ENCODE results near the gene DCP2. TPM values are rescaled to one million over a fixed set of nuclear protein-coding genes. Genes with fewer than 3 reads are reported as not detected.

The DCP2 gene
- total RNA-seq, 1 donor from 2014 or later: 67.2 TPM

DNA sequence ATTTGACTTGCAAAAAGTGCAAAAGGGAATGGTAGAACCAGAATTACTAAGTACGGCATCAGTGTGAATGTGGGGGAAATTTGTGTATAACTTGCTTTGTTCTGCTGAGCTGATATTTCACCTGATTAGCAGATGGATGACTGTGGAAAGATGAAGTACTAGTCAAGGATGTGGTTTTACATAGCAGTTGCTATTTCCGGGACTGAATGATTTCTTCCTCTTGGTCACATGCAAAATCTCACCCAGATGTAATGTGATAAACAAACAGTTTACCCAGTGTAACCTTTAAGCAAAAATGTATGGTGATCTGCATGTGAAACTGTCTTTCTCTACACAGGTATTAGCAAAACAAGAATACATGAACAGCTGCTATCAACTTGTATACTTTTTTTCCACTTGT is 46.1 kb downstream of the DCP2 start:
- peak; percentile 64 for DNase-seq

DNA sequence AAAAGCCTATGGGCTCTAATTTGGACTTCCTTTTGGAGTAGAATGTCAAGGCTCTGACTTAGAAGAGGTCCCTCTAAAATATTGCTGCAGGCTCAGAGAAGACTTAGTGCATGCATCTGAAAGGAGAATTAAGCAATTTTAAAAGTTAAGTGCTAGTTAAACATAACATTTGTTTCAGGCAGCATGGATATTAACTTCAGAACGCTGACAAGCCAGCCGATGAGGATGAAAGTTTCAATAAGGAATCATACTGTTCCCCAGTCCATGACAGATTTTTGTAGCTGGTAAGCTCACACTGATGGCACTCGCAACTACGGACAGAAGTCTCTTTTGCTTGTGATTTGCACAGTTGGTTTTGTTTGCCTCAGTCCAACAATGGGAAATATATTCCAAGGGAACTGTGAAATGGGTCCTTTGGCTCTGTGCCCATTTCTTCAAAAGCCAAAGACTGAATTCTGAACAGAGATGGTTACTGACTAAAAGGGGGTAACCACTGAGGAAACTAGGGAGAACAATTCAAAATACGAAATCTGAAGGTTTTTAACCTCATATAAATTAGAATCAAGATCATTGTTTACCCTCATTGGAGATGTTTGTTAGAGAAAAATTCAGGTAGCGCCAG is 47.6 kb downstream of the DCP2 start:
- no peak for DNase-seq

DNA sequence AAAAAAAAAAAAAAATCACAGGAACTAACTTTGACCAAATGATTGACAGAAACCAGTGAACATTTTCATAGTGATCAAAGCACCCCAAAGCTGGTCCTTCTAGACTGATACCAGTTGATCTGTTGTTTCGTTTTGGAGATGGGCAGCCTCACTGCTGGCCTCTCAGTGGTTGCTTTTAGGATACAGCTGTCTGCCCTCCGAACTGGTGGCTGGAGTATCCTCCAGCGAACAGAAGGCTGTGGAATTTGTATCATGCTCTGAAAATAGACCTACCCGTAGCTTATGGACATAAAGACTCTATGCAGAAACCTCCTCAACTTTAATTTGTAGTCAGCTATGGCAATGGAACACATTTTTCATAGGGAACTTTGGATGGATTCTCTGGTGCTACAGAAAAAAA is 49.0 kb downstream of the DCP2 start:
- DNase-seq: no peak

DNA sequence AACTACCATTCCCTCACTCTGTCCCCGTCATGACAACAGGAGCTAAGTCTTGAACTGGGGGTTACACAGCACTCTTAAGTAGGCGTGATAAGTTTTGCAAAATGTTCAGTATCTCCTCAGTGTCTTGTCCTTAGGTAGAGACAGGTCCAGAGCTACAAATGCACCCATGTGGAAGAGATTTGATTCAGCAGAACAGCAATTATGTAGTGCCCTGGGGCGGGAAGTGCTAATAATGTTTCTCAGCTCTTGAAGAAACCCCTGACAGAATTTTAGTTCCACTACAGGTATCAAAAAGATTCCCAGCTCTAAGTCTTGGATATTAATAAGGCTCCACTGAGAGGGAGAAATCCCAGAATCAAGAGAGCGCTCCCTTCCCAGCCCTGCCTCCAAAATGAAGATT is 49.6 kb downstream of the DCP2 start:
- no peak for DNase-seq

DNA sequence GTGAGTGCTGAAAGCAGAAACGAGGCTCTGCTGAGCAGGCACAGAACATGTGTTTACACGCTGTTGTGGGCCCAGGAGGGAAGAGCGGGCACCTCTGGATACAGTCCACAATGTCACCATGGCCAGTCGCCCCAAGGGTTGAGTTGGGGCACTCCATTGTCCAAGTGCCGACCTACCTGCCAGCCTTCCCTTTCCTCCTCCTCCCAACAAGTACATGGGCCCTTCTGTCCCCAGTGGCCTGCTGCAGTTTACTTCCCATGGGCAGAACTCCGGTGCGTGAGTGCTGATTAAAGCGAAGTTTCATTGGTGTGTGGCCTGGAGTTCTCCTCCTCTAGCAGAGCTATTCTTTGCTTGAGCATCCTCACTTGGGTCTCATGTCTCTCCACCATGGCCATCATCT is 50.4 kb downstream of the DCP2 start:
- DNase-seq: no peak

DNA sequence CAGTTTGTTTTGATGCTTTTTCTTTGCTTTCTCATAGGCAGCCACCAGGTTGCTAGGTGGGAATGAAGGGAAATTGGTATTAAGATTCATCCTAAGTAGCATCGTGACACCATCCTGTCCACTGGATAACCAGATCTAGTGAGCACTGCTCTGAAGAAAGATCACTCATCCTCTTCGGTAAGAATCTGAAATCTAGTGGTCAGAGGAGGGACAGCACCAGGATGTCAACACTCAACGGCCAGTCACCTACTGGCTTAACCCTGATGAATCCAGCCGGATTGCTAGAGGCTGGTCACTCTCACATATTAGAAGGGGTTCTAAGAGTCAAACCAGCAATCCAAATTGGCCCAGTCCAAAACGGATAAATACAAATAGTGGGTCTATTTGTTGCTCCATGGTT is 50.8 kb downstream of the DCP2 start:
- DNase-seq: no peak

DNA sequence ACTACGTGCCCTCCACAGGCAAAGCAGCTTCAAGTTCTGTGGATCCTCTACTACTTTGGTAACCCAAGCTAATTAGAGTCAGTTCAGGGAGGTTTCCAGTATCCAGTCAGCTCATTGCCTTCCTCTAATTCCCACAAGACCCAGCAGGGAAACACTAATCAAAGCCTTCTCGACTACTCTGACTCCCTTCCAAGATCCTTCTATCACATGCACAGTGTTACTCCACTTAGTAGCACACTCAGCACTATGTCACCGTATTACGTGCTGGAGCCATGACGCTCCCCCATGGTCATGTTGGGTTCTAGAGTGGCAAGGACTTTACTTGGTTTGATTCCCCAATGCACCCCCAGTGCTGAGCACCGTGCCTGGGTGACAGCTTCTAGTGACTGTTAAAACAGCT is 53.0 kb downstream of the DCP2 start:
- DNase-seq: no peak

DNA sequence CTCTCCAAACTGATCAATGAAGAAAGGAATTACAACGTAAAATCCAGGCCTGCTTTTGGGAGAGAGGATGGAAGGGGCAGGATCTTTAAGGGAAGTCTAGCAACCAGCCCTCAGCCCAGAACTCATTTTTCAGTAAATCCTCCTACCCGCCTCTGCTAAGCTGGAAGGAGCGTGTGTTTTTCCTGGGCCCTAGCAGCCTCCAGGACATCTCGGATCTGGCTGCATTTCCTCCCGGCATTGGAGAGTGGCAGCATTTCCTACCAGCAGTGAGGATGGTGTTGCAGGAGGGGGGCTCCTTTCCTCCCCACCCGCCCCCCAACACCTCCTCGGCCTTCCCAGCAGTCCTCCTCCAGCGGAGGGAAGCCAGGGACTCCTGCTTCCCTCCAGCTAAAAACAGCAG is 54.5 kb downstream of the DCP2 start:
- DNase-seq: no peak

DNA sequence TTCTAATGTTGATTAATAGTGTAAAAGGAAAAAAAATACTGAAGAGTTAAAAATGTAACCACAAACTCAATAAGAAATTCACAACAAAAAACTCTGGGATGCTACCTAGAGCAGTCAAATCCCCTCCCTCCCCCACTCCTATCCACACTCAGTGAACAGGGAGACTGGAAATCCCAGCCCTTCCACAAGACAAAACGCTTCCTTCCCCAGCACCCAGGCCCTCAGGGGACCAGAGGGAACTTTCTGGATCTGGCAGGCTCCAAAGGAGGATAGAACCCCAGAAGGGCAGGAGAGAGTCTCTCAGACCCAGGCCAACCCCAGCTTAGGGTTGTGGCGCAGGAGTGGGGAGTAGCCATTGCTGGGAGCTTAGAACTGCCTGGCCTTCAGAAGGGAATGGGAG is 55.0 kb downstream of the DCP2 start:
- no peak for DNase-seq

DNA sequence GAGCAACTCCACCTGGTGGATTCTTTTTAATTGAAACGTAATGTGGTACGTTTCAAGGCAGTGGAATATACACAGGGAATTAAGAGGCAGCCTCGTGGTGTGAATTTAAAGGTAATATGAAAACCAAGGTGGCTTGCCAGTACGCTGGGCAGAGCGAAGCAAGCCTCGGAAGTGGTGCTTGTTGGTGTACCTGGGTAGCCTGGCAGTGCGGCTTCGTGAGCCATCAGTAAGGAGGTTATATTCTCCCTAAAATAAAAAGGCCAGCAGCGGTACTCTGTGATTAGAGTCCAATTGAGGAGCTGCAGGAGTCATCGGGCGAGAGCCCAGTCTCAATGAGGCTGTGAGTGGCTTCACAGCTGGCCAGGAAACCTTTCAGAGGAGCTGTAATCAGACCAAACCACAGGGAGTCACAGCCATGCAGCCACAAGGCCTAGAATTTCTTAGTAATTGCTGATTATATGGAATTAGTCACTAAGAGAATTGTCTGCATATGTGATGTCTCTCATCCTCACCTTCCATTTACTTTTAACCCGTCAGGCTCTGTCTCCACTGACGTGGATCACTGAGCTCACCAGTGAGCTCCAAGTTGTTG is 57.7 kb downstream of the DCP2 start:
- DNase-seq: no peak

DNA sequence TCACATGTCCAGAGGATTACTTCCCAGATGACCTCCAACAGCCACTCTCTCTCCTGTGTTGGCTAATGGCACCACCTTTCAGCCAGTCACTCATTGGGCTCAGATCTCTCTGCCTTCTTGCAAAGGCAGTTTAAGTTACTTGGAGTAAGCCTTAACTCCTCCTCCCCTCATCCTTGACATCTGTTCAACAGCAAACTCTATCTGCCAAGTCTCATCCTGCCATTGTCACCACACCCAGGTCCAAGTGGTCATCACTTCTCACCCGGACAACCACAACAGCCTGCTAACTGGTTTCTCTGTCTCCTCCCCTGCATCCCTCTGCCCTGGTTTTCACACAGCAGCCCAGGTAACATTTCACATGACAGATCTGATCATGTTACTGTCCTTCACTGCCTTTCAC is 58.5 kb downstream of the DCP2 start:
- DNase-seq: no peak

DNA sequence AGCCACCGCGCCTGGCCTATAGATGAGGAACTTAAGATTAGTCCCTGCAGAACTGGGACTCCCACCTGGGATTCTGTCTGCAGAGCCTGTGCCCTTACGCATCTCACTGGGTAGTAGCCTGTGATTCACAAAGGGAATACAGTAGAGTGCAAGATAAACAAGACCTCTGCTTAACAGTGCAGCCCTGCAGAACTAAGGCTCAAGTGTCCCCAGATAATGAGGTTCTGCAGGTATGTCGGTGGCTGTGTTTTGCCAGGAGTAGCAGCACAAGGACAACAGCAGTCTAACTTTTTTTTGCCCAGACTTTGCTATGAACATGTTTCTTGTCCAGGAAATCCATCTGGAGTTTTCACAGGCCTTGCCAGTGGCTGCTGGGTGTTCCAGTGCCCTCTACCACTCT is 59.7 kb downstream of the DCP2 start:
- DNase-seq: no peak

DNA sequence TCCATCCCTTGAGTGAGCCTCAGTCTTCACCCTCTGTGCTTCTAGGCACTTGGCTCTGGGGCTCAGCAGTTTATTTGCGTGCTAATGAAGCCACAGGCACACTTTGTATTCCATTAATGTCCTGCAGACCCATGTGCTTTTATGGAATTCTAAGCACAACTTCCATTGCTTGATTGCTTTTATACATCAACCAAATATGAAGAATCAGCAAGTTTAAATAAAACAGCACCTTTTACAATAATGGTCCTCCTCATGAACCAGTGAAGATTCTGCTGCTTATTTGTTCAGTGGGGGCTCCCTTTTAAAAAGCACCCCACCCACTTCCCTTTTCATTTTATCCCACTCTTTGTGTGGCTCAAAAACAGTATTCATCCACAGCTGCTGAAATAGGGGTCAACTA is 60.2 kb downstream of the DCP2 start:
- no peak for DNase-seq

DNA sequence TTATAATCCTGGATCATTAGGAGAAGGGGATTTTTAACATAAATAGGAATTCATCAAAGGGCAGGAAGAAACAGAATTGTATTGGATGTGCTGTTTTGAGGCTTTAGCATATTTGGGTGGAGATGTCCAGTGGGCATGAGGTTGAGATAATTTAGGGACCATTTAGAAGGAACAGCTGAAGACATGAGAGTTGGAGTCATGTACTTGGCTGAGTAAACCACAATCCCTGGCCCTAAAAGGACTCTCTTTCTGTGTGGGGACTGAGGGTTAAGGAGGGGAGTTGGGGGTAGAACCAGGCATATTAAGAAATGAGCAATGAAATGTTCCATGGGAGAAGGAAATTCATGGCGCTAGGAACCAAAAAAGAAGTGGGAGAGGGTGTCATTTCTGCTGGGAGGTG is 61.5 kb downstream of the DCP2 start:
- no peak for DNase-seq

DNA sequence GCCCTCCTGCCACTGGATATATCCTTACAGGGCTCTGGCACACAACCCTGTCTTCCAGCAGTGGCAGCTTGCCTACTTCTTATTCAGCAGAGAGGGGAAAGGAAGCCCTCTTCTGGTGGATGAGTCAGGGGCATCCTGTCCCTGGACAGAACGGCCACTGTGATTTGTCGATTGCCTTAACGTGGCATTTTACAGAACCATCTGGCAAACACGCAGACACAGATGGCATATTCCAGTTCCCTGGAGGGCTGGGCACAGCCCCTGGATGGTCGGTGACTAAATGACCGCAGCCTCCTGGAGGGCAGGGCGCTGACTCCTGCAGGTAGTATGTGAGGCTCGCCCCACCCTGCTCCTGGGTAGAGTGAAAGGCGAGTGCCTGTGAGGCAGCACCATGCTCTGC is 62.1 kb downstream of the DCP2 start:
- DNase-seq: peak; percentile 76

DNA sequence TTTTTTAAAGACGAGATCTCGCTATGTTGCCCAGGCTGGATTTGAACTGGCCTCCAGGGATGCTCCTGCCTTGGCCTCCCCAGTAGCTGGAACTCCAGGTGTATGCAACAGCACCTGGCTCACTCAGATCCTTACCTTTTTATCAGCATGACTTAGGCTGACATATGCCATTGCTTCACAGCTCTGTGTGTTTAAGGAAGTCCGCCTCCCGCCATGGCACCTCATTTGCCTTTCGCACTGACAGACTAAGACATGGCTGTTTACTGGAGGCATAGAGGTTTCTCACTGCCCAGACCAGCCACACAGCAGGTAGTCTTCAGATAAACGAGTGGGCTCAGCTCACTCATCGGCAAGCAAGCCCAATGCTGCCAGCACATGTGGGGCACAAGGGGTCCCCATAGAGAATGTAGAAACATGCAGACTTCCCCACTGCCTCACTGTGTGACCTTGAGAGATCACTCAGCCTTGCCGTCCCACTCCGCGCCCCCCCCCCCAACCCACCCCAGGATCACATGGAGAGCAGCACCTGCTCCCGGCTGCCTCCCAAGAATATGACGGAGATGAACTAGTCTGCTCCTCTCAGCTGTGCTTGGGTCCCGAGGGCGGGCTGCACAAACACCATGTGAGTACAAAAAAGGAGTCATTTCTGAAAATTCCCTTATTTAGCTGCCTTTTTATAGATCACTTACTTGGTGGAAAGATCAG is 62.8 kb downstream of the DCP2 start:
- DNase-seq: no peak

DNA sequence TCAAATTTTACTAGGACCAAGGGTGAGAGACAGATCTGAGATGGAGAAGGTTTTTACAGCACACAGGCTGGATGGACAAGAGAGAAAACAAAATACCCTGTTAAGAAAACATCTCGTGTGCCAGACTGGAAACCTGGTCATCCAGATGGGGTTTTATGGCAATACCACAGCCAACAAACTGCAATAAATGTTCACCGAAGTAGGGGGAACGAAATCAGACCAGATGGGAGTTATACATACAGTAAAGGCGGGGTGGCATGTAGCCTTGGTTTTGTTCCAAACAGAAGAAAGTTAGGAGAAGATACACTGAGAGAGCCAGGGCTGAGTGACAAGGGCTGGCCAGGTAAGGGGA is 63.3 kb downstream of the DCP2 start:
- no peak for DNase-seq

DNA sequence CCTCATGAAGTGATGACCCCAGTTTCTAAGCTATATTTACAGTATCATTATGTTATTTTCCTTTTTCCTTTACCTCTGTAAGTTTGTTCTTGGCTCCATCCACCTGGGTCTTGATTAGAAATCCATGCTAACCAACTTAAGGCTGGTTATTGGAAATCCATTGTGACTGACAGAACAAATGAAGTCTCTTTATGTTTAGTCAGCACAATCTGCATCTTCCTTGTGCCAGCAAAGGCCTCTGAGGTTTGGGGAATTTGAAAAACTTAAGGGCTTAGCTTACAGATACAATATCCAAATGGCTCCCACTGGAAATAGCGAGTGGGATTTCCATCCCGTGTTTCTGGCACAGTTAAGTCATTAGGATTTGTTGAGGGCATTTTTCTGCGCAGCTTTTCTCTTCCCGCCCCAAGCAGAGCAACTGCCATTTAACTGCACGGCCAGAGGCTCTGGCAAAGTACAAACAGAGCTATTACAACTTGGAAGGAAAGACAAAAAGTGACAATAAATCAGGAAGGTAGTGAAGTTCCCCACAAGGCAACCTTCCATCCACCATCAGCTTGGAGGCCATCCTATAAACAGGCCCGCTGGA is 64.2 kb downstream of the DCP2 start:
- no peak for DNase-seq

DNA sequence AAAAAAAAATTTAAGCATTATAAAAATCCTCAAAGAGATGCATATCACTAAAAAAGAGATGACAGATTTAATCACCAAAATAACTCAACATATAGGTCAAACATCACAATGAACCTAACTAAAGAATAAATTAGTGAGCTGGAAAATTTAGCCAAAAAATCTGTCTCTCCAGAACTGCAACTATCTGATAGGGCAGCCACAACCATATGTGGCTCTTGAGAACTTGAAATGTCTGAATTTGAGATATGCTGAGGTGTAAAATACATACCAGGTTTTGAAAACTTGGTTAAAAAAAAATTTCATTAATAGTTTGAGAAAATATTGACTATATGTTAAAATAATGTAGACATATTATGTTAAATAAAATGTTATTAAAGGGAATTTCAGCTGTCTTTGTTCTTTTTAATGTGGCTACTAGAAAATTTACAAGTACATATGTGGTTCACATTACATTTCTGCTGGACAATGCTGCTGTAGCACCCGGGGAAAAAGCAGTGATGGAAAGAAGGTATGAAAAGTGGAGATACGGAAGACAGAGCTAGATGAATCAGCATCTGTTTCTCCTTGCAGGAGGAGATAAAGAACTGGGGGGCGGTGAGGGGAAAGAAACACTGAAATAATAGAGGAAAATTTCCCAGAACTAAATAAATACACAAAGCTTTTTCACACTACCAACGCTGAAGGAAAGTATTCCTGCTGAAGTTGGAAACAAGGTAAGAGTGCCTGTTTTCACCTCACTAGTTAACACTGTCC is 66.1 kb downstream of the DCP2 start:
- DNase-seq: no peak

DNA sequence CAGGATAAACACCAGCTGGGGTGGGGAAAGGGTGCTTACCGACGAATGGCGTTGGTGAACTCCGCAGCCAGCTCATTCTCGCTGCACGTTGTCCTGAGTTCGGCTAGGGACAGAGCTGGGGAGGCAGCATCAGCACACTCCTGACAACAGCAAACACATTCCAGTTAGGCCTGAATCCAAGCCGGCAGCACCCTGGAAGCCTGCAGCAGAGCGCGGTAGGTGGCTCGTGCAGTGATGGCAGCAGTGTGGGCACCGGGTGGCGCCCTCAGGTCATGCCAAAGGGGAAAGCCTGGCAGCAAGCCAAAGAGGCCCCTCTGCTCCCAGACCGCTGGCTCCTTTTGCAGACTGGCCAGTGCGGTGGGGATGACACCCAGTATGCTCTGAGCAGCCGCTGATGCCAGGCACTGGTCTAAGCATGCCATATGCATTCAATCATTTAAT is 66.9 kb downstream of the DCP2 start:
- no peak for DNase-seq

DNA sequence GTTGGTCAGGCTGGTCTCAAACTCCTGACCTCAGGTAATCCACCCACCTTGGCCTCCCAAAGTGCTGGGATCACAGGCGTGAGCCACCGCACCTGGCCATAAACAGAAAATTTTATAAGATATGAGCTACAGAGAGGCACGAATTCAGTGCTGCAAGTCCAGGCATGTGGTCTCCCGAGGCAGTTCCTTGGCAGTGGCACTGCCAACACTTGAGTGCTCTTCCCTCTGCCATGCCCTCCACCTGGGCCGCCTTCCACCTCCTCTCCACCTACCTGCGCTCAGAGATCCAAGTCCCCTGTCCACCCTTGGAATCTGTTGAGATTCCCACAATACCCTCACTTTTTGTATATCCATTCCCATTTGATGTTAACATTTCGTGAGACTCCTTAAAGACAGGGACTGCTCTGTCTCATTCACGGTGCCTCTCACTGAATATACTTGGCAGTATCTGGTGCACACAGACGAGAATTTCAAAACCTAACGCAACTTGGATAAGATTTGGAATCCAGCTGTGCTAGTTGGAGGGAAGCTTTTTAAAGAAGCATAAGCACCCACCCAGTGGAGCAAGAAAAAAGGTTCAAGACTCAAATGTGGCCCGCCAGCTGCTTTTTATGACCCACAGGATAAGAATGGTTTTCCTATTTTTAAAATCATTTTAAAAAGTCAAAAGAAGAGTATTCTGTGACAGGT is 68.3 kb downstream of the DCP2 start:
- DNase-seq: no peak

DNA sequence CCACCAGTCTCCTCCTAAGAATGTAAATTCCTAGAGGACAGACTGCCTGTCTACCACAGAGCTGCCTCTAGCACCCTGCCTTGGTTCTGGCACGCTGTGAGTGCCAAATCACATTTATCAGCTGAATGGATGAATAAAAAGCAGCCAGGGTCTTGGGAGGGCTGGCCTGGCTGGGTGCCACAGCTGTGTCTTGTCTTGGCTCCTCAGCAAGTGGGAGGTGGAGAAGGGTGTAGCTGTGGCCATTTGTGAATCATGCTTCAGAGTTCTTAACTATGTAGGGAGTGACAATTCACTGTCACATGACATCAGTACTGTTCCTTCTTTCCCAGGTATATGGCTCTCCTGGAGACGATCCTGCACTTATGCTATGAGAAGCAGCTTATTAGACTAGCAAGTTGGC is 70.6 kb downstream of the DCP2 start:
- no peak for DNase-seq

All from dermis blood vessel endothelial cell (primary cell).